HepG2 (cell line): ENCODE measurements around the gene PLOD2. TPM values are rescaled to one million over a fixed set of nuclear protein-coding genes. Genes with fewer than 3 reads are reported as not detected.

Experiments
- ATAC-seq: fragments of 200-7000 bp; cut with Tn5 transposase; 3 replicates; pipeline ENCODE4 v1.9.1; 2020; ENCODE audit warnings: mild to moderate bottlenecking, moderate library complexity
- BruUV-seq: library from RNA; stranded (reverse); fragments of 400-500 nt; replicated peaks from 2 replicates; lab custom pipeline; 2021; lab: Mats Ljungman, UMichigan
- CTCF ChIA-PET: fragments of 300-600 bp; formaldehyde crosslinking; extraction: SDS; loops from one replicate; lab custom pipeline; 2021; ENCODE audit warnings: low total read pairs, inconsistent platforms, low intra/inter-chr PET ratio; lab: Yijun Ruan, JAX
- POLR2A ChIA-PET: fragments of 350-600 bp; sonication (Branson Sonifier 250); formaldehyde crosslinking; loops from one replicate; lab custom pipeline; 2020; ENCODE audit warnings: antibody characterized with exemption, inconsistent platforms; lab: Yijun Ruan, JAX
- DNase-seq: peaks from one replicate; pipeline ENCODE4 v3.0.0-alpha.2; 2015; ENCODE audit warnings: low spot score
- FAIRE-seq: peaks from 3 replicates; lab custom pipeline; 2011; peaks lifted over from hg19 to GRCh38; lab: Jason Lieb, UNC
- H2AFZ ChIP-seq: one replicate; pipeline ENCODE4 v1.6.1; 2011; ENCODE audit warnings: low read length, inconsistent platforms
- H3K27ac ChIP-seq: fragments of 300-600 bp; 3 replicates; pipeline ENCODE4 v1.8.0; 2011; ENCODE audit warnings: mixed run types, mild to moderate bottlenecking, mixed read lengths, low read length, inconsistent platforms; ENCODE audit not compliant: insufficient read depth; ENCODE audit errors: extremely low read length
- H3K27me3 ChIP-seq, 2 experiments: fragments of 200-600 bp in 1 of 2; 2 replicates in 1 of 2; 3 replicates in 1 of 2; pipeline versions ENCODE4 v1.6.0 to v1.8.0; 2011; ENCODE audit warnings: low read length in 2 of 2, mild to moderate bottlenecking in 2 of 2, moderate library complexity in 2 of 2, inconsistent platforms in 1 of 2; ENCODE audit not compliant: insufficient read depth in 2 of 2, control insufficient read depth in 1 of 2
- H3K36me3 ChIP-seq, 2 experiments: fragments of 200-600 bp in 1 of 2; replicated peaks in 1 of 2; 2 replicates in 1 of 2; 3 replicates in 1 of 2; pipeline versions ENCODE4 v1.5.1 to v1.8.0; 2011; ENCODE audit warnings: low read length in 2 of 2, inconsistent platforms in 1 of 2; ENCODE audit not compliant: insufficient read depth in 2 of 2, control insufficient read depth in 1 of 2
- H3K4me1 ChIP-seq: 2 replicates; pipeline ENCODE4 v1.5.1; 2012; ENCODE audit warnings: low read length, inconsistent platforms; ENCODE audit not compliant: insufficient read depth
- H3K4me2 ChIP-seq: 2 replicates; pipeline ENCODE4 v1.6.0; 2011; ENCODE audit warnings: low read depth, low read length, inconsistent platforms
- H3K4me3 ChIP-seq, 3 experiments: fragments of 200-600 bp in 1 of 3; sonication (generic), shearing (Covaris generic) in 1 of 3; replicated peaks in 1 of 3; 2 replicates each; pipeline ENCODE4 v1.5.1; 2011 to 2016; ENCODE audit warnings: low read length in 3 of 3, inconsistent platforms in 2 of 3, low read depth in 2 of 3, mild to moderate bottlenecking in 2 of 3, control low read depth in 1 of 3, mixed read lengths in 1 of 3; ENCODE audit not compliant: insufficient read depth in 1 of 3
- H3K79me2 ChIP-seq: one replicate; pipeline ENCODE4 v1.6.1; 2011; ENCODE audit warnings: low read length, inconsistent platforms; ENCODE audit not compliant: insufficient read depth
- H3K9ac ChIP-seq: 2 replicates; pipeline ENCODE4 v1.6.0; 2011; ENCODE audit warnings: mild to moderate bottlenecking, low read depth, low read length, inconsistent platforms; ENCODE audit not compliant: insufficient read depth
- H3K9me3 ChIP-seq: 2 replicates; pipeline ENCODE4 v1.5.1; 2012; ENCODE audit warnings: mild to moderate bottlenecking, low read length
- H4K20me1 ChIP-seq: 2 replicates; pipeline ENCODE4 v1.6.0; 2011; ENCODE audit warnings: inconsistent platforms, mild to moderate bottlenecking, low read length, moderate library complexity; ENCODE audit not compliant: insufficient read depth
- CENPT ChIP-seq: sonication (generic); formaldehyde crosslinking; IDR thresholded peaks from 2 replicates; pipeline ENCODE4 v1.8.0; 2022; ENCODE audit warnings: low read depth, mild to moderate bottlenecking, moderate library complexity, missing genetic modification reagents
- DR1 ChIP-seq: sonication (generic); formaldehyde crosslinking; IDR thresholded peaks from 2 replicates; pipeline ENCODE4 v1.8.0; 2021; ENCODE audit warnings: mild to moderate bottlenecking, missing genetic modification reagents, inconsistent platforms
- FLYWCH1 ChIP-seq: sonication (generic); formaldehyde crosslinking; IDR thresholded peaks from 2 replicates; pipeline ENCODE4 v1.8.1; 2023; ENCODE audit warnings: mild to moderate bottlenecking, missing genetic modification reagents
- MAFF ChIP-seq: IDR thresholded peaks from 2 replicates; pipeline ENCODE4 v1.6.1; 2011; ENCODE audit warnings: low read depth, low read length, improper control_type of control experiment
- SP2 ChIP-seq: sonication (generic); formaldehyde crosslinking; IDR thresholded peaks from 2 replicates; pipeline ENCODE4 v1.5.1; 2020; ENCODE audit warnings: mild to moderate bottlenecking, missing genetic modification reagents
- SRSF1 ChIP-seq: fragments of 200-400 bp; formaldehyde crosslinking; optimal IDR thresholded peaks from 2 replicates; pipeline ENCODE3; 2017; ENCODE audit warnings: mild to moderate bottlenecking, low read depth, low read length, moderate library complexity
- ZFY ChIP-seq: sonication (generic); formaldehyde crosslinking; IDR thresholded peaks from 2 replicates; pipeline ENCODE4 v1.4.0; 2020; ENCODE audit warnings: missing genetic modification reagents
- ZNF343 ChIP-seq: sonication (generic); formaldehyde crosslinking; IDR thresholded peaks from 2 replicates; pipeline ENCODE4 v1.4.0; 2020; ENCODE audit warnings: mild to moderate bottlenecking, missing genetic modification reagents
- ZNF720 ChIP-seq: sonication (generic); formaldehyde crosslinking; IDR thresholded peaks from 2 replicates; pipeline ENCODE4 v1.4.0; 2020; ENCODE audit warnings: missing genetic modification reagents
- ZNF761 ChIP-seq: sonication (generic); formaldehyde crosslinking; conservative IDR thresholded peaks from 2 replicates; pipeline ENCODE4 v1.4.0; 2020; ENCODE audit warnings: mild to moderate bottlenecking, missing genetic modification reagents
- ZNF891 ChIP-seq: sonication (generic); formaldehyde crosslinking; IDR thresholded peaks from 2 replicates; pipeline ENCODE4 v1.5.0; 2020; ENCODE audit warnings: mild to moderate bottlenecking, missing genetic modification reagents
- WGBS: methylation state at CpG from one replicate; pipeline ENCODE4 v1.1.6; 2017; ENCODE audit warnings: low lambda C conversion rate; 5-methylcytosine and 5-hydroxymethylcytosine counted together
- in situ Hi-C: cut with HindIII; loops from 2 replicates; pipeline ENCODE4 v1.10.0; 2017; ENCODE audit warnings: low pct_unique_long_range_greater_than_20kb; ENCODE audit not compliant: extremely low pct_ligation_motif_present
- intact Hi-C: fragments of 100-400 bp; cut with micrococcal nuclease; formaldehyde crosslinking; loops from one replicate; pipeline ENCODE4 v1.10.0; 2022; ENCODE audit not compliant: unreplicated experiment
- polyA plus RNA-seq, 8 experiments: library from polyadenylated mRNA; depleted of rRNA in 3 of 8; stranded (reverse) in 7 of 8; unstranded in 1 of 8; fragments of >200 nt; fragmentation: Illumina TruSeq in 4 of 8; extraction: Trizol in 4 of 8; gene quantifications; 2 replicates each; pipeline versions ENCODE4 v1.2.1 to v1.2.3, GENCODE V29; 2011 to 2016; ENCODE audit warnings: low read depth in 4 of 8, missing spikeins in 1 of 8, mixed read lengths in 1 of 8; ENCODE audit not compliant: insufficient read depth in 1 of 8
- total RNA-seq, 5 experiments: library from RNA; depleted of rRNA; stranded (reverse); fragments of >200 nt; fragmentation: Illumina TruSeq; extraction: Trizol; gene quantifications; 2 replicates each; pipeline ENCODE4 v1.2.3, GENCODE V29; 2016; ENCODE audit warnings: low read depth in 1 of 5
- TF ChIP-seq, protein P1 (sequence below): sonication (generic); formaldehyde crosslinking; IDR thresholded peaks from 2 replicates; pipeline ENCODE4 v1.5.0; 2020; ENCODE audit warnings: mild to moderate bottlenecking, missing genetic modification reagents
- TF ChIP-seq, protein P2 (sequence below): sonication (generic); formaldehyde crosslinking; conservative IDR thresholded peaks from 2 replicates; pipeline ENCODE4 v1.4.0; 2020; ENCODE audit warnings: mild to moderate bottlenecking, missing genetic modification reagents, moderate library complexity
- TF ChIP-seq, protein P3 (sequence below): IDR thresholded peaks from 2 replicates; pipeline ENCODE4 v1.6.1; 2018; ENCODE audit warnings: missing genetic modification reagents, mild to moderate bottlenecking, missing compliant biosample characterization

The PLOD2 gene
- total and polyA plus RNA-seq, 2 of the 13 experiments (the other 11 are each of a cell fraction or from before 2014, with no cell fraction given): 107 to 161 TPM

DNA sequence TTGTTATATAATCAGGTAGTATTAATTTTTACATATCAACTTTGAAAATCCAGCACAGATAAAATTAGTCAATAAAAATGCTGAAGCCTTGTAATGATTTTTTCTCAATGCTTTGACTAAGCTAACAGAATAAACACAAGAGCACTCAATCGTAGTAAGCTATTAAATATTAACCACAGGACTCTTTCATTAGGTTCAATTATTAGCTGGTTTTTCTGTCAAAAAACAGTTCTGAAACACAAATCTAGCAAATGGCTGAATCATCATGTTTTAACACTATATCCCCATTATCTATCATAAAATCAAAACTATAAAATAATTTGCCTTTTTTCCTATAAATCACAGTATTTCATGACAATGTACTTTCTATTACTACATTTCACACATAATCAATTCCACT is 69.6 kb downstream of the PLOD2 start:
- Histone ChIP-seq H3K9ac (no peak overlapping the region), H3K27me3 (no peaks in the 10 kb centered on the region), H3K4me2 (peak overlapping the region; percentile 51), H2AFZ (no peak overlapping the region), H3K9me3 (no peaks in the 10 kb centered on the region), H4K20me1 (peaks cover 30% of the 10 kb centered on the region), H3K4me1 (peaks cover 36% of the 10 kb centered on the region), H3K36me3 (peaks cover 0 to 23% of the 10 kb centered on the region in 2 experiments; a peak in 3 of 5 replicates), H3K79me2 (peaks cover 17% of the 10 kb centered on the region), H3K4me3 (no peak overlapping the region), H3K27ac (no peak overlapping the region)
- POLR2A ChIA-PET: interaction anchor here (2.8 kb wide), 1 partner anchor 69 kb away, joined by 17 read pairs; the partner anchor contains the start of gene PLOD2
- ATAC-seq: peak; percentile 41; the same call in 1 of the 3 replicates
- FAIRE-seq: no peak
- CTCF ChIA-PET: no interaction called here
- intact Hi-C loops: no loop called here
- no TSS peak for BruUV-seq
- in situ Hi-C loops: no loop called here
- WGBS: 4% methylated on average over 1 of the region's 1 CpG
- DNase-seq: no peak
- TF ChIP-seq ZNF343 (CRISPR knock-in tag): no peak
- no peak for TF ChIP-seq ZFY (CRISPR knock-in tag)
- no peak for TF ChIP-seq SRSF1
- TF ChIP-seq ZNF720 (CRISPR knock-in tag): no peak
- peak; percentile 72 for TF ChIP-seq MAFF
- no peak for TF ChIP-seq SP2 (CRISPR knock-in tag)
- TF ChIP-seq, protein P1, sequence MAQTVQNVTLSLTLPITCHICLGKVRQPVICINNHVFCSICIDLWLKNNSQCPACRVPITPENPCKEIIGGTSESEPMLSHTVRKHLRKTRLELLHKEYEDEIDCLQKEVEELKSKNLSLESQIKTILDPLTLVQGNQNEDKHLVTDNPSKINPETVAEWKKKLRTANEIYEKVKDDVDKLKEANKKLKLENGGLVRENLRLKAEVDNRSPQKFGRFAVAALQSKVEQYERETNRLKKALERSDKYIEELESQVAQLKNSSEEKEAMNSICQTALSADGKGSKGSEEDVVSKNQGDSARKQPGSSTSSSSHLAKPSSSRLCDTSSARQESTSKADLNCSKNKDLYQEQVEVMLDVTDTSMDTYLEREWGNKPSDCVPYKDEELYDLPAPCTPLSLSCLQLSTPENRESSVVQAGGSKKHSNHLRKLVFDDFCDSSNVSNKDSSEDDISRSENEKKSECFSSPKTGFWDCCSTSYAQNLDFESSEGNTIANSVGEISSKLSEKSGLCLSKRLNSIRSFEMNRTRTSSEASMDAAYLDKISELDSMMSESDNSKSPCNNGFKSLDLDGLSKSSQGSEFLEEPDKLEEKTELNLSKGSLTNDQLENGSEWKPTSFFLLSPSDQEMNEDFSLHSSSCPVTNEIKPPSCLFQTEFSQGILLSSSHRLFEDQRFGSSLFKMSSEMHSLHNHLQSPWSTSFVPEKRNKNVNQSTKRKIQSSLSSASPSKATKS: no peak
- no peak for TF ChIP-seq CENPT (CRISPR knock-in tag)
- no peak for TF ChIP-seq ZNF891 (CRISPR knock-in tag)
- TF ChIP-seq FLYWCH1: no peak
- TF ChIP-seq DR1: no peak
- TF ChIP-seq ZNF761 (CRISPR knock-in tag): no peak
- TF ChIP-seq, protein P2, sequence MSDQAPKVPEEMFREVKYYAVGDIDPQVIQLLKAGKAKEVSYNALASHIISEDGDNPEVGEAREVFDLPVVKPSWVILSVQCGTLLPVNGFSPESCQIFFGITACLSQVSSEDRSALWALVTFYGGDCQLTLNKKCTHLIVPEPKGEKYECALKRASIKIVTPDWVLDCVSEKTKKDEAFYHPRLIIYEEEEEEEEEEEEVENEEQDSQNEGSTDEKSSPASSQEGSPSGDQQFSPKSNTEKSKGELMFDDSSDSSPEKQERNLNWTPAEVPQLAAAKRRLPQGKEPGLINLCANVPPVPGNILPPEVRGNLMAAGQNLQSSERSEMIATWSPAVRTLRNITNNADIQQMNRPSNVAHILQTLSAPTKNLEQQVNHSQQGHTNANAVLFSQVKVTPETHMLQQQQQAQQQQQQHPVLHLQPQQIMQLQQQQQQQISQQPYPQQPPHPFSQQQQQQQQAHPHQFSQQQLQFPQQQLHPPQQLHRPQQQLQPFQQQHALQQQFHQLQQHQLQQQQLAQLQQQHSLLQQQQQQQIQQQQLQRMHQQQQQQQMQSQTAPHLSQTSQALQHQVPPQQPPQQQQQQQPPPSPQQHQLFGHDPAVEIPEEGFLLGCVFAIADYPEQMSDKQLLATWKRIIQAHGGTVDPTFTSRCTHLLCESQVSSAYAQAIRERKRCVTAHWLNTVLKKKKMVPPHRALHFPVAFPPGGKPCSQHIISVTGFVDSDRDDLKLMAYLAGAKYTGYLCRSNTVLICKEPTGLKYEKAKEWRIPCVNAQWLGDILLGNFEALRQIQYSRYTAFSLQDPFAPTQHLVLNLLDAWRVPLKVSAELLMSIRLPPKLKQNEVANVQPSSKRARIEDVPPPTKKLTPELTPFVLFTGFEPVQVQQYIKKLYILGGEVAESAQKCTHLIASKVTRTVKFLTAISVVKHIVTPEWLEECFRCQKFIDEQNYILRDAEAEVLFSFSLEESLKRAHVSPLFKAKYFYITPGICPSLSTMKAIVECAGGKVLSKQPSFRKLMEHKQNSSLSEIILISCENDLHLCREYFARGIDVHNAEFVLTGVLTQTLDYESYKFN (CRISPR knock-in tag): 0 out of 2 replicates have a peak, but pooled peaks have one; percentile 15
- TF ChIP-seq, protein P3, sequence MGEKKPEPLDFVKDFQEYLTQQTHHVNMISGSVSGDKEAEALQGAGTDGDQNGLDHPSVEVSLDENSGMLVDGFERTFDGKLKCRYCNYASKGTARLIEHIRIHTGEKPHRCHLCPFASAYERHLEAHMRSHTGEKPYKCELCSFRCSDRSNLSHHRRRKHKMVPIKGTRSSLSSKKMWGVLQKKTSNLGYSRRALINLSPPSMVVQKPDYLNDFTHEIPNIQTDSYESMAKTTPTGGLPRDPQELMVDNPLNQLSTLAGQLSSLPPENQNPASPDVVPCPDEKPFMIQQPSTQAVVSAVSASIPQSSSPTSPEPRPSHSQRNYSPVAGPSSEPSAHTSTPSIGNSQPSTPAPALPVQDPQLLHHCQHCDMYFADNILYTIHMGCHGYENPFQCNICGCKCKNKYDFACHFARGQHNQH: no peak
